Measurements from ENCODE around the gene DOP1A.

- TF ChIP-seq CTCF (IDR thresholded peaks at IDR 0.05) = no peak
- no peak for TF ChIP-seq EZH2phosphoT487 (IDR thresholded peaks at IDR 0.05)
- TF ChIP-seq EZH2 (IDR thresholded peaks at IDR 0.05) = no peak
Observed at GRCh38 chr6:83114164-83114563, 46.7 kb downstream of the DOP1A start.
